ENCODE data around the gene PRM3. TPM values are rescaled to one million over a fixed set of nuclear protein-coding genes. Genes with fewer than 3 reads are reported as not detected.

Gene PRM3
- total and polyA plus RNA-seq, 12 donors = not detected

DNA sequence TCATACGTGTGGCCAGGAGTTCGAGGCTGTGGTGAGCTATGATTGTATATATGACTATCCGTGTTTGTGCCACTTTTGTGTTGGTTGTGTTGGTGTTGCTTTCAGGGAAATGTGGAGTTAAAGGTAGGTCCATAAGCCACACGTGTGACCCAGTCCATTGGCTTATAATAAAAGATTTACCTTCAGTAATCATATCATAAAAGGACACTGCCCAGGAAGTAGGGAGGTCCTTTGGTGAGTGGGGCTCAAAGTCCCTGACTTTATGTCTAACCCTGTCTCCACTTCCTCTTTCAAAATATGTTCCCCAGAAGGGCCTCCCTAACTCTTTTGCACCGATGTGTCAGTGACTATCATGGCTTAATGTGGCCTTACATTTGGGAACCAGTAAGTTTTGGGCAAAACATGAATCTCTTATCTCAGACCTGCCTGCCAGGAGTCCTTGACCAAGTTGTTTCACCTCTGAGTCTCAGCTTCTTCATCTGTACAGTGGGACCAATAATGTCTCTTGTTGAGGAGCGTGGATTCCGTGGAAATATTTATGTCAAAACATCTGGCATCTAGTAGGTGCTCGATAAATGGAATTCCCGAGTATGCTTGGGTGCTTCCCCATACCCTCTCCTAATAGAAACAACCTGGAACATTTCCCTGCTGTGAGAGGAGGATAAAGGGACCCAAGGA, 9.1 kb downstream of the PRM3 start:
- no peaks in the 10 kb centered on the region for H3K36me3 ChIP-seq
- no peaks in the 10 kb centered on the region for H3K9me3 ChIP-seq
- H3K27ac ChIP-seq = no peak overlapping the region
- peaks cover 0 to 11% (median 3%) of the 10 kb centered on the region in 9 donors for H3K4me1 ChIP-seq
- ATAC-seq (no peak), DNase-seq (no peak)
- 81 to 85% methylated on average over 9 of the region's 9 CpGs for WGBS, 2 donors
- intact Hi-C loops (cut with DNase I) = loop anchor here in 2 of 10 donors (5.0 to 10.0 kb wide), 2 partner anchors 91 to 93 kb away; no protein-coding TSS in a partner anchor
- TF ChIP-seq, protein P1, sequence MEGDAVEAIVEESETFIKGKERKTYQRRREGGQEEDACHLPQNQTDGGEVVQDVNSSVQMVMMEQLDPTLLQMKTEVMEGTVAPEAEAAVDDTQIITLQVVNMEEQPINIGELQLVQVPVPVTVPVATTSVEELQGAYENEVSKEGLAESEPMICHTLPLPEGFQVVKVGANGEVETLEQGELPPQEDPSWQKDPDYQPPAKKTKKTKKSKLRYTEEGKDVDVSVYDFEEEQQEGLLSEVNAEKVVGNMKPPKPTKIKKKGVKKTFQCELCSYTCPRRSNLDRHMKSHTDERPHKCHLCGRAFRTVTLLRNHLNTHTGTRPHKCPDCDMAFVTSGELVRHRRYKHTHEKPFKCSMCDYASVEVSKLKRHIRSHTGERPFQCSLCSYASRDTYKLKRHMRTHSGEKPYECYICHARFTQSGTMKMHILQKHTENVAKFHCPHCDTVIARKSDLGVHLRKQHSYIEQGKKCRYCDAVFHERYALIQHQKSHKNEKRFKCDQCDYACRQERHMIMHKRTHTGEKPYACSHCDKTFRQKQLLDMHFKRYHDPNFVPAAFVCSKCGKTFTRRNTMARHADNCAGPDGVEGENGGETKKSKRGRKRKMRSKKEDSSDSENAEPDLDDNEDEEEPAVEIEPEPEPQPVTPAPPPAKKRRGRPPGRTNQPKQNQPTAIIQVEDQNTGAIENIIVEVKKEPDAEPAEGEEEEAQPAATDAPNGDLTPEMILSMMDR (IDR thresholded peaks at IDR 0.05) = no peak
- no peaks in the 10 kb centered on the region for H3K27me3 ChIP-seq
- H3K4me3 ChIP-seq = no peak overlapping the region

DNA sequence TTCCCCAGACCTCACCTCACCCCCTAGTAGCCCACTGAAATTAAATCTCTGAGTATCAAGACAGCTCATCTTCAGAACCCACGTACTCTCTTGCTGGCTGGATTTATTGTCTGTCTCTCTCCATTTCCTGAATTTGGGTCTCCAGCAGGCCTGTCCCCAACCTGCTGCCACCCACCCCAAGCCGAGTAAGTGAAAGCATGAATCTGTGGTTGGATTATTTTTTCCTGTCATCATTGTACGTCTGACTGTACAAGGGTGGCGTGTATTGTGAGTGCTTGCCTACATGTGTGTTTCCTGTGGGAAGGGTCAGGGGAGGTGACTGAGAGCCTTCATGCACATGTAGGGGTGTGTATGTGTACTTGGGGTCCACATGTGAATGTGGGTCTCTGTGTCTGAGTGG, 9.7 kb downstream of the PRM3 start:
- intact Hi-C loops (cut with DNase I) = loop anchor here in 2 of 10 donors (5.0 to 10.0 kb wide), 2 partner anchors 91 to 94 kb away; no protein-coding TSS in a partner anchor

DNA sequence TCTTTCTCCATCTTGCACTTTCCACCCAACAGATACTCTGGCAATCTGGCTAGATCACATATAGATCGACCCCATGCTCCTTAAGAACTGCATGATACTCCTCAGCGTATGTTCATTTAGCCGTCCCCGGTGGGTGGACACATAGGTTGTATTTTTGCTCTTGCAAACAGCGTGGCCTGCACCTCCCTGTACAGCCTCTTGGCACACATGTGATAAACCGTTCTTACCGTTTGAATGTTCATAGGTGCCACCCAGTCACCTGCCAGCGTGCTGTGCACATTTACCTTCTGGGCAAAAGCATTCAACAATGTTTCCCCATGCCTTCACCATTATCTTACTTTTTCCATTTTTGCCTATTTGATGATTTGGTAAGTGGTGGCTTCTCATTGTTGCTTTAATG, 10.5 kb downstream of the PRM3 start:
- no peak overlapping the region for H3K4me3 ChIP-seq
- ATAC-seq (no peak), DNase-seq (no peak)
- WGBS, 2 donors = 85 to 87% methylated on average over 8 of the region's 8 CpGs
- TF ChIP-seq, protein P1 (IDR thresholded peaks at IDR 0.05) = no peak
- intact Hi-C loops (cut with DNase I) = loop anchor here in 2 of 10 donors (5.0 to 10.0 kb wide), 2 partner anchors 92 to 94 kb away; no protein-coding TSS in a partner anchor
- H3K27ac ChIP-seq = no peak overlapping the region
- H3K36me3 ChIP-seq = no peaks in the 10 kb centered on the region
- no peaks in the 10 kb centered on the region for H3K27me3 ChIP-seq
- H3K9me3 ChIP-seq = no peaks in the 10 kb centered on the region
- H3K4me1 ChIP-seq = peaks cover 2 to 24% (median 14%) of the 10 kb centered on the region in 9 donors

More for the DNA sequence above, 9.7 kb downstream of the PRM3 start:
- TF ChIP-seq, protein P1 (IDR thresholded peaks at IDR 0.05) = no peak
- 60 to 75% methylated on average over 4 of the region's 4 CpGs for WGBS, 2 donors
- H3K36me3 ChIP-seq = no peaks in the 10 kb centered on the region
- no peak overlapping the region for H3K27ac ChIP-seq
- H3K4me3 ChIP-seq = no peak overlapping the region
- no peaks in the 10 kb centered on the region for H3K9me3 ChIP-seq
- ATAC-seq (no peak), DNase-seq (no peak)
- H3K27me3 ChIP-seq = no peaks in the 10 kb centered on the region
- peaks cover 2 to 16% (median 8%) of the 10 kb centered on the region in 9 donors for H3K4me1 ChIP-seq

DNA sequence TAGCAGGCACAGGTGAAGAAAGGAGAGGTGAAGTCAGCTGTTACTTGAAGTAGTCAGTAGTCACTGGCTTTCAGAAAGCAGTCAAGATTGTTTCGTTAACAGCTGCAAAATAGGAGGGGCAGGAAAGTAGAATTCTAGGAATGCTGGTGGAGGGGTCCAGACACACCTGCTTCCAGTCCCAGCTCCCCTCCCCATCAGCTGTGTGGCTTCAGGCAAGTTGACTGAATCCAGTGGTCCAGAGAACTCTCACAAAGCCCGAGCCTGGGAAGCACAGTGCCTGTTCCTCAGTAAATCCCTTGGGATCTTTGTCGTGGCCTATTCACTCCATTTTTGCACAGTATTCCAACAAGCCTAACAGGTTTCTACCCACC, 12.8 kb downstream of the PRM3 start:
- Histone ChIP-seq H3K4me1 (peaks cover 10 to 37% (median 24%) of the 10 kb centered on the region in 9 donors), H3K27me3 (no peaks in the 10 kb centered on the region), H3K4me3 (no peak overlapping the region), H3K27ac (no peak overlapping the region), H3K36me3 (no peaks in the 10 kb centered on the region), H3K9me3 (no peaks in the 10 kb centered on the region)
- intact Hi-C loops (cut with DNase I) = loop anchor here in 2 of 10 donors (5.0 to 10.0 kb wide), 2 partner anchors 94 to 97 kb away; no protein-coding TSS in a partner anchor
- ATAC-seq (no peak), DNase-seq (no peak)
- WGBS, 2 donors = 62 to 79% methylated on average over 3 of the region's 3 CpGs
- TF ChIP-seq, protein P1 (IDR thresholded peaks at IDR 0.05) = no peak

Data from heart right ventricle (tissue), 16 donors.